Central memory CD8-positive, alpha-beta T cell (primary cell): ENCODE data around the gene MYO9B.
"Not testable (repeated sequence)": the region's sequence is repeated elsewhere in the genome, so short reads cannot be mapped to it uniquely, and the experiment has no call there.

Experiments used
- ATAC-seq: fragments of 150-1000 bp; cut with Tn5 transposase; replicated peaks from 2 replicates; pipeline ENCODE4 v1.10.0; 2022; ENCODE audit warnings: mild to moderate bottlenecking, moderate FRiP score, moderate number of reproducible peaks; ENCODE audit not compliant: poor library complexity, severe bottlenecking; ENCODE audit errors: extremely low read depth
- DNase-seq, 2 donors: peaks; one replicate each; pipeline ENCODE4 v3.0.0; 2021; ENCODE audit warnings: low spot score in 2 of 2
- H3K27ac Mint-ChIP-seq: one replicate; pipeline ENCODE4 v1.8.0; 2022; ENCODE audit warnings: low read depth, mild to moderate bottlenecking, moderate library complexity, mixed read lengths
- H3K27me3 Mint-ChIP-seq: one replicate; pipeline ENCODE4 v1.8.0; 2022; ENCODE audit warnings: mixed read lengths
- H3K36me3 Mint-ChIP-seq: one replicate; pipeline ENCODE4 v1.8.0; 2022; ENCODE audit warnings: mild to moderate bottlenecking, moderate library complexity, mixed read lengths; ENCODE audit not compliant: insufficient read depth
- H3K4me1 Mint-ChIP-seq: one replicate; pipeline ENCODE4 v1.8.0; 2022; ENCODE audit warnings: mixed read lengths
- H3K4me3 Mint-ChIP-seq: one replicate; pipeline ENCODE4 v1.8.0; 2022; ENCODE audit warnings: mild to moderate bottlenecking, moderate library complexity, mixed read lengths
- H3K9me3 Mint-ChIP-seq: one replicate; pipeline ENCODE4 v1.8.0; 2022; ENCODE audit warnings: mixed read lengths

MYO9B gene

GRCh38 chr19:17101686-17102628 lies 26.4 kb downstream of the MYO9B start:
- ATAC-seq (no peak), DNase-seq (no peak)
- Mint-ChIP-seq H3K4me3 (no peak overlapping the region), H3K27me3 (no peaks in the 10 kb centered on the region), H3K36me3 (peaks cover 52% of the 10 kb centered on the region), H3K4me1 (peaks cover 47% of the 10 kb centered on the region), H3K9me3 (no peaks in the 10 kb centered on the region), H3K27ac (no peak overlapping the region)

GRCh38 chr19:17103177-17103576 lies 27.6 kb downstream of the MYO9B start:
- H3K9me3 Mint-ChIP-seq, result no peaks in the 10 kb centered on the region
- peaks cover 53% of the 10 kb centered on the region for H3K36me3 Mint-ChIP-seq
- H3K4me1 Mint-ChIP-seq, result peaks cover 44% of the 10 kb centered on the region
- H3K27ac Mint-ChIP-seq, result peak overlapping the region; percentile 60
- DNase-seq (no peak), ATAC-seq (no peak)
- no peaks in the 10 kb centered on the region for H3K27me3 Mint-ChIP-seq
- H3K4me3 Mint-ChIP-seq, result no peak overlapping the region

DNA sequence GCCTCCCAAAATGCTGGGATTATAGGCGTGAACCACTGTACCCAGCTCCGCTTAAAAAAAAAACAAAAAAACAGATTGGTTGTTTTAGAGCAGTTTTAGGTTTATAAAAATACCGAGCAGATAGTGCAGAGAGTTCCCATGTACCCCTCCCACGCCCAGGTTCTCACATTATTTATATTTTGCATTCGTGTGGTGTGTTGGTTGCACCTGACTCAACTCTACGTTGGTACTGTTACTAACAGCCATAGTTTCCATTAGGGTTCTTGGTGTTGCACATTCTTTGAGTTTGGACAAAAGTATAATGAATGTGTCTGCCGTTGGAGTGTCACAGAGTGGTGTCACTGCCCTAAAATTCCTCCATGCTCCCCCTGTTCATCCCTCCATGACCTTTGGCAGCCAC lies 29.1 kb downstream of the MYO9B start:
- no peaks in the 10 kb centered on the region for H3K9me3 Mint-ChIP-seq
- DNase-seq (no peak), ATAC-seq (no peak)
- H3K4me1 Mint-ChIP-seq, result peaks cover 35% of the 10 kb centered on the region
- no peak overlapping the region for H3K4me3 Mint-ChIP-seq
- peaks cover 54% of the 10 kb centered on the region for H3K36me3 Mint-ChIP-seq
- H3K27ac Mint-ChIP-seq, result peak overlapping the region; percentile 59
- no peaks in the 10 kb centered on the region for H3K27me3 Mint-ChIP-seq

DNA sequence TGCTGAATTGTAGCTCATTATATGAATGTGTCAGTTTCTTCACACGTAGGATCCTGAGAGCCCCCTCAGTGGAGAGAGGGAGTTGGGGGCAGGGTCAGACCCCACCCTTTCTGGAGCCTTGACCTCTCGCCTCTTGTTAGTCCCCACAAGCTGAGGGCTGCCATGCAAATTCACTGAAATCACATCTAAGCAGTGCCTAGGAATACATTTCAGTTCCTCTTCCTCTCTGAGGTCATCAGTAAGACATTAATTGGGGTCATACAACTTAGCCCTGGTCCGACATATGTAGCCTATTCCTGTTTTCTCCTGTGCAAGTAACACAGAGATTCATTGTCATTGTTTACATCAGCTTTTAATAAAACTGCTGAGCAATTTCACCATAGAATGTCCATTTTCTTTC lies 30.0 kb downstream of the MYO9B start:
- no peak for ATAC-seq
- Mint-ChIP-seq H3K36me3 (peaks cover 55% of the 10 kb centered on the region), H3K27me3 (no peaks in the 10 kb centered on the region), H3K9me3 (no peaks in the 10 kb centered on the region), H3K4me3 (no peak overlapping the region), H3K4me1 (peaks cover 41% of the 10 kb centered on the region), H3K27ac (peak overlapping the region; percentile 32)
- DNase-seq, result no peak

GRCh38 chr19:17106964-17107363 lies 31.4 kb downstream of the MYO9B start:
- H3K36me3 Mint-ChIP-seq, result peaks cover 49% of the 10 kb centered on the region
- H3K4me1 Mint-ChIP-seq, result peaks cover 48% of the 10 kb centered on the region

GRCh38 chr19:17107546-17108452 lies 32.2 kb downstream of the MYO9B start:
- H3K27me3 Mint-ChIP-seq, result no peaks in the 10 kb centered on the region
- peak overlapping the region; percentile 41 for H3K27ac Mint-ChIP-seq
- DNase-seq, result no peak
- H3K9me3 Mint-ChIP-seq, result no peaks in the 10 kb centered on the region
- ATAC-seq, result no peak
- no peak overlapping the region for H3K4me3 Mint-ChIP-seq
- peaks cover 54% of the 10 kb centered on the region for H3K4me1 Mint-ChIP-seq
- peaks cover 45% of the 10 kb centered on the region for H3K36me3 Mint-ChIP-seq

More at GRCh38 chr19:17106964-17107363, 31.4 kb downstream of the MYO9B start:
- not testable (repeated sequence) for ATAC-seq, H3K9me3 Mint-ChIP-seq, H3K27me3 Mint-ChIP-seq, H3K27ac Mint-ChIP-seq, DNase-seq, H3K4me3 Mint-ChIP-seq

- Mint-ChIP-seq H3K9me3 (no peaks in the 10 kb centered on the region), H3K27me3 (no peaks in the 10 kb centered on the region), H3K27ac (peak overlapping the region; percentile 41), H3K4me1 (peaks cover 55% of the 10 kb centered on the region), H3K4me3 (no peak overlapping the region), H3K36me3 (peaks cover 44% of the 10 kb centered on the region)
- ATAC-seq (no peak), DNase-seq (no peak)
Observed at GRCh38 chr19:17108453-17108784, 32.8 kb downstream of the MYO9B start.

- Mint-ChIP-seq H3K27ac (peak overlapping the region; percentile 58), H3K27me3 (no peaks in the 10 kb centered on the region), H3K4me3 (no peak overlapping the region), H3K4me1 (peaks cover 61% of the 10 kb centered on the region), H3K9me3 (no peaks in the 10 kb centered on the region), H3K36me3 (peaks cover 45% of the 10 kb centered on the region)
- DNase-seq (no peak), ATAC-seq (no peak)
Observed at GRCh38 chr19:17109300-17109699, 33.7 kb downstream of the MYO9B start.

- peak overlapping the region; percentile 3 for H3K4me3 Mint-ChIP-seq
- H3K27me3 Mint-ChIP-seq, result no peaks in the 10 kb centered on the region
- no peaks in the 10 kb centered on the region for H3K9me3 Mint-ChIP-seq
- H3K4me1 Mint-ChIP-seq, result peaks cover 58% of the 10 kb centered on the region
- peak overlapping the region; percentile 58 for H3K27ac Mint-ChIP-seq
- peak; percentile 55 for ATAC-seq
- peaks cover 42% of the 10 kb centered on the region for H3K36me3 Mint-ChIP-seq
- DNase-seq, result peak in 1 of 2 donors; percentile 17
Observed at GRCh38 chr19:17109962-17110598, 34.5 kb downstream of the MYO9B start.

DNA sequence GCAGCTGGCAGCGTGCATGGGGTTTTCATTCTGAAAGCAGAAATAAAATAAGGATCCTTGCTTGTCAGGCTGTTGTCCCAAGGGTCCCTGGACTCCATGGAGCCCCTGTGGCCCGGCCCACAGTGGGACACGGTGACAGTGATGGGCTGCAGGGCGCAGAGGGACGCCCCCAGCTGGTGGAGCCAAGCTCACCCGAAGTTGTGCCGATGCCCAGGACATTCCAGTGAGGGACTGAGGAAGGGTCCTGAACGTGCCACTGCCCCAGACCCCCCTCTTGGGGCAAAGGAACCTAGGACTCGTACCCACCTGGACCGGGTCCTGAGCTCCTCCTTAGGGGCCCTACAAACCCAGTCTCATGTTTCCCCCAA lies 35.0 kb downstream of the MYO9B start:
- no peak for DNase-seq
- Mint-ChIP-seq H3K4me1 (peaks cover 57% of the 10 kb centered on the region), H3K27ac (peak overlapping the region; percentile 58), H3K27me3 (no peaks in the 10 kb centered on the region), H3K4me3 (peak overlapping the region; percentile 3), H3K9me3 (no peaks in the 10 kb centered on the region), H3K36me3 (peaks cover 42% of the 10 kb centered on the region)
- ATAC-seq, result no peak

DNA sequence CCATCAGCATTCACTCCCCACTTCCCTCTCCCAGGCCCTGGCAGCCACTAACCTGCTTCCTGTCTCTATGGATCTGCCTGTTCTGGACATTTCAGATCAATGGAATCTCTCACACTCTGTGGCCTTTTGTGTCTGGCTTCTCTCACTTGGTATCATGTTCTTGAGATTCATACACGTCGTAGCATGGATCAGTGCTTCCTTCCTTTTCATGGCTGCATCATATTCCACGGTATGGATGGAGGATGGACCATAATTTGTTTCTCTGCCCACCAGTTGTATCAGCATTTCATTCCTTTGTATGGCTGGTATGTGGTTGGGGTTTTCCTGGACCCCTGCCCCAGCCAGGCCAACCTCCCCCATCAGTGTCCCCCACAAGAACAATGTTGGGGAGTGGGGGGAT lies 36.2 kb downstream of the MYO9B start:
- Mint-ChIP-seq H3K36me3 (peaks cover 40% of the 10 kb centered on the region), H3K9me3 (no peaks in the 10 kb centered on the region), H3K4me1 (peaks cover 53% of the 10 kb centered on the region), H3K27ac (peak overlapping the region; percentile 58), H3K4me3 (no peak overlapping the region), H3K27me3 (no peaks in the 10 kb centered on the region)
- no peak for DNase-seq
- no peak for ATAC-seq

DNA sequence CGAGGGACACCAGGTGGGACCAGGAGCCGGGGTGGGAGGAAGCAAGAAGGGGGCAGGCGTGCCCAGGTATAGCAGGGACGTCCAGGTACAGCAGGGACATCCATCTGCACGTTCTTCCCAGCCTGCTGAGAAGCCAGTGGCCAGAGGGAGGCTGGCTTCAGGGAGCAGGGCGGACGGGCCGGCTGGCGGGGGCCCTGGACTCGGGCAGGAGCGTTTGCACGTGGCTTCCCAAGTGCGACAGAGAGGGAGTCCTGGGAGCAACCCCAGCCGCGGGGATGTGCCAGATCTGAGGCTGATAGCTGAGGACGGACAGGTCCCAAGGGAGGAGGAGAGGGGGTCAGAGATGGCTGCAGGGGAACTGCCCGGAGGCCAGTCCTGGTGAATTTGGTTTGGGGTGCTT lies 36.7 kb downstream of the MYO9B start:
- DNase-seq, result no peak
- peaks cover 41% of the 10 kb centered on the region for H3K36me3 Mint-ChIP-seq
- no peaks in the 10 kb centered on the region for H3K9me3 Mint-ChIP-seq
- H3K4me1 Mint-ChIP-seq, result peaks cover 53% of the 10 kb centered on the region
- H3K27me3 Mint-ChIP-seq, result no peaks in the 10 kb centered on the region
- ATAC-seq, result no peak
- H3K4me3 Mint-ChIP-seq, result no peak overlapping the region
- peak overlapping the region; percentile 88 for H3K27ac Mint-ChIP-seq
